Uterus (tissue), 4 donors: ENCODE data around the gene PRSS38. TPM values are rescaled to one million over a fixed set of nuclear protein-coding genes. Genes with fewer than 3 reads are reported as not detected.

Experiments
- DNase-seq, 2 donors: peaks; one replicate each; pipeline ENCODE4 v3.0.0-alpha.2; 2019 to 2020
- H3K27ac ChIP-seq, 2 donors: fragments of 200-600 bp; sonication (generic); 1 replicate in 1 of 2; 2 replicates in 1 of 2; pipeline ENCODE4 v1.5.1; 2016 to 2018
- H3K27me3 ChIP-seq, 2 donors: fragments of 200-600 bp; sonication (generic); one replicate each; pipeline ENCODE4 v1.5.1; 2018 to 2019; ENCODE audit warnings: control low read depth in 1 of 2
- H3K36me3 ChIP-seq, 2 donors: fragments of 200-600 bp; sonication (generic); one replicate each; pipeline ENCODE4 v1.5.1; 2019; ENCODE audit warnings: control low read depth in 1 of 2
- H3K4me1 ChIP-seq, 2 donors: fragments of 200-600 bp; sonication (generic); one replicate each; pipeline ENCODE4 v1.5.1; 2018 to 2019; ENCODE audit warnings: control low read depth in 1 of 2
- H3K4me3 ChIP-seq, 2 donors: fragments of 200-600 bp; sonication (generic); 1 replicate in 1 of 2; 2 replicates in 1 of 2; pipeline ENCODE4 v1.5.1; 2018 to 2019; ENCODE audit warnings: mild to moderate bottlenecking in 1 of 2
- H3K9me3 ChIP-seq, 2 donors: fragments of 200-600 bp; sonication (generic); one replicate each; pipeline ENCODE4 v1.5.1; 2019; ENCODE audit warnings: control low read depth in 1 of 2
- CTCF ChIP-seq, 4 experiments: fragments of 200-600 bp in 2 of 4; fragments of 450-650 bp in 2 of 4; sonication (generic) in 2 of 4; IDR thresholded peaks; one replicate each; pipeline ENCODE4 v1.5.1; 2016 to 2019; ENCODE audit warnings: antibody characterized with exemption in 4 of 4, mild to moderate bottlenecking in 2 of 4, moderate library complexity in 1 of 4
- POLR2A ChIP-seq, 2 donors: fragments of 450-650 bp; IDR thresholded peaks; one replicate each; pipeline ENCODE4 v1.6.1; 2016; ENCODE audit warnings: antibody characterized with exemption in 2 of 2, mild to moderate bottlenecking in 1 of 2, moderate library complexity in 1 of 2
- intact Hi-C: fragments of 100-400 bp; cut with DNase I; formaldehyde crosslinking; loops from one replicate; pipeline ENCODE4 v1.15.1; 2023; ENCODE audit warnings: low total_unique reads
- total RNA-seq, 4 donors: library from RNA; depleted of rRNA in 3 of 4; stranded (reverse); fragments of >200 nt in 3 of 4; gene quantifications; one replicate each; pipeline versions ENCODE4 v1.1.0 to v1.2.4, GENCODE V29; 2014 to 2023
- donor health status: DM: yes; HTN: yes; CAD: no.

PRSS38 gene
- total RNA-seq, 4 donors from 2014 or later, result not detected

- DNase-seq, result no peak
- intact Hi-C loops, result loop anchor here (10.0 kb wide), 1 partner anchor 307 kb away; no protein-coding TSS in a partner anchor
- TF ChIP-seq POLR2A (IDR thresholded peaks at IDR 0.05) (no peak), CTCF (IDR thresholded peaks at IDR 0.05) (no peak)
Observed at GRCh38 chr1:227768125-227768439, 47.4 kb upstream of the PRSS38 start.

DNA sequence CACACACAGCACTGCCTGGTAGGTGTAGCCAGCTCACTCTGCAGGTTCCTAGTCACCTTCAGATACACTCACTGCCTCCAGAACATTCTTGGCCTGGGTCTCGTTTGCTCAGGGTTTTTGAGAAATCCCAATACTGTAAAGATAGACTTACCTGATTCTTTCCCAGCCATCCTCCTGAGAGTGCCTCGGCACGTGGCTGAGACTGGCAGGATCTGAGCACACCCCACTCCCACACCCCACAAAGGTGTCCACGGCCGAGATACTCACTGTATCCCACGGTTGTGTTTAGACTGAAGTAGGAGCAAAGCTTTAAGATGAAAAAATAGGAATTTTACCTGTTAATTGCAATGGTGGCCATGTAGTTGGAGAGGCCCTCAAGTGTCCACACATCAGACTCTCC, 46.8 kb upstream of the PRSS38 start:
- H3K36me3 ChIP-seq, result no peaks in the 10 kb centered on the region
- H3K4me1 ChIP-seq, result no peaks in the 10 kb centered on the region
- no peaks in the 10 kb centered on the region for H3K27me3 ChIP-seq
- intact Hi-C loops, result loop anchor here (10.0 kb wide), 1 partner anchor 306 kb away; no protein-coding TSS in a partner anchor
- no peak overlapping the region for H3K4me3 ChIP-seq
- DNase-seq, result no peak
- no peak overlapping the region for H3K27ac ChIP-seq
- TF ChIP-seq POLR2A (IDR thresholded peaks at IDR 0.05) (no peak), CTCF (IDR thresholded peaks at IDR 0.05) (no peak)
- no peaks in the 10 kb centered on the region for H3K9me3 ChIP-seq

More at GRCh38 chr1:227768125-227768439, 47.4 kb upstream of the PRSS38 start:
- Histone ChIP-seq H3K36me3 (no peaks in the 10 kb centered on the region), H3K9me3 (no peaks in the 10 kb centered on the region), H3K4me1 (peaks cover 0 to 2% of the 10 kb centered on the region in 2 donors), H3K27me3 (no peaks in the 10 kb centered on the region), H3K4me3 (no peak overlapping the region), H3K27ac (no peak overlapping the region)

DNA sequence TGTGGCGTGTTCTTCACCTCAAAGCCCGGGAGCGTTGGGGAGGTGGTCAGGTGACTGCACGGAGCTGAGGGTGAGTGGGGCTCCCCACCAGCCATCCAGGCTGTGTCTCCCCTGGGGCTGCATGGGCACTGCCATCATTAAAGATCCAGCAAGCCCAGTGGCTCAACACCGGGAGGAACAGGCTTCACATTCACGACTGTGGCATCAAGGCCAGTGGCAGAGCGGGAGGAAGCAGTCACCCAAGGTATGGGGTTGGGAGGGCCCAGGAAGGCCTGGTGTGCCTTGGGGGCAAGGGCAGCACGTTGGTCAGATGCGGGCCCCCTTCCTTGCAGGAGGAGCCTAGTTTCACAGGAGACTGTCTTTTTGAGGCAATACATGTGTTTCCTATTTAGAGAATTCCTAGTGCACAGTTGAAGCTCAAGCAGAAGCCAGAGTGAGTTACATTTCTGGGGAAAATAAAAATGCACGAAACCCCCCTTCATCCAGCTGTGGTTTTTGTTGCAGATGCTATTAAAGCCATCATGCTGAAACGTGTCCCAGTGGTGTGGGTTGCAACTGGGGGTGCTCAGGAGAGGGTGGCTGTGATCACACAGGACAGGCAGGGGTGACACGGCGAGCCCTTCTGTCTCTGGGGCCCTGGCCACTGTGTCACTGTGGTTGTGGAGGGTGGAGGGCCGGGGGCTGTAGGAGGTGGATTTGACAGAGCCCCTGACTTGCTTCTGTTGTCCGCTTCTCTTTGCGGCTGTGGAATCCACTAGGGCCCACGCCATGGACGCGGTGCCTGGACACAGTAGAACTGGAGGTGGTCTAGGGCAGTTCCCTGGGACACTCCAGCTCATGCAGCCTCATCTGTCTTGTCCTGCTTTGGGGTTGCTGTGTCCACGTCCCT, 46.2 kb upstream of the PRSS38 start:
- intact Hi-C loops, result loop anchor here (10.0 kb wide), 1 partner anchor 306 kb away; no protein-coding TSS in a partner anchor
- no peaks in the 10 kb centered on the region for H3K4me1 ChIP-seq
- TF ChIP-seq CTCF (IDR thresholded peaks at IDR 0.05), result no peak
- no peak for TF ChIP-seq POLR2A (IDR thresholded peaks at IDR 0.05)
- no peak overlapping the region for H3K4me3 ChIP-seq
- H3K36me3 ChIP-seq, result no peaks in the 10 kb centered on the region
- no peak for DNase-seq
- no peak overlapping the region for H3K27ac ChIP-seq
- H3K9me3 ChIP-seq, result no peaks in the 10 kb centered on the region
- H3K27me3 ChIP-seq, result no peaks in the 10 kb centered on the region

GRCh38 chr1:227769936-227770494, 45.5 kb upstream of the PRSS38 start:
- H3K9me3 ChIP-seq, result no peaks in the 10 kb centered on the region
- no peaks in the 10 kb centered on the region for H3K36me3 ChIP-seq
- TF ChIP-seq POLR2A (IDR thresholded peaks at IDR 0.05), result no peak
- no peak for TF ChIP-seq CTCF (IDR thresholded peaks at IDR 0.05)
- H3K4me1 ChIP-seq, result no peaks in the 10 kb centered on the region
- H3K27ac ChIP-seq, result no peak overlapping the region
- H3K4me3 ChIP-seq, result no peak overlapping the region
- no peak for DNase-seq
- intact Hi-C loops, result loop anchor here (10.0 kb wide), 1 partner anchor 305 kb away; no protein-coding TSS in a partner anchor
- no peaks in the 10 kb centered on the region for H3K27me3 ChIP-seq

- intact Hi-C loops, result no loop called here
- Histone ChIP-seq H3K27ac (no peak overlapping the region), H3K4me3 (no peak overlapping the region), H3K27me3 (no peaks in the 10 kb centered on the region), H3K9me3 (no peaks in the 10 kb centered on the region), H3K36me3 (no peaks in the 10 kb centered on the region), H3K4me1 (peaks cover 3 to 4% of the 10 kb centered on the region in 2 donors)
- TF ChIP-seq POLR2A (IDR thresholded peaks at IDR 0.05) (no peak), CTCF (IDR thresholded peaks at IDR 0.05) (no peak)
- DNase-seq, result no peak
Observed at GRCh38 chr1:227770812-227771211, 44.7 kb upstream of the PRSS38 start.
